DOHH2 (cell line): ENCODE results near the gene KRTAP22-1.

Source experiments
- EZH2phosphoT487 ChIP-seq: fragments of 200-600 bp; sonication (generic); IDR thresholded peaks from 2 replicates; pipeline ENCODE4 v1.6.1; 2017; ENCODE audit warnings: borderline replicate concordance, mild to moderate bottlenecking, antibody characterized with exemption, low read length, moderate library complexity, mixed read lengths
- TF ChIP-seq, protein P1 (sequence below): fragments of 200-600 bp; sonication (generic); IDR thresholded peaks from one replicate; pipeline ENCODE4 v1.5.1; 2014; ENCODE audit warnings: antibody characterized with exemption, mild to moderate bottlenecking, low read depth, low read length; ENCODE audit not compliant: poor library complexity, severe bottlenecking

DNA sequence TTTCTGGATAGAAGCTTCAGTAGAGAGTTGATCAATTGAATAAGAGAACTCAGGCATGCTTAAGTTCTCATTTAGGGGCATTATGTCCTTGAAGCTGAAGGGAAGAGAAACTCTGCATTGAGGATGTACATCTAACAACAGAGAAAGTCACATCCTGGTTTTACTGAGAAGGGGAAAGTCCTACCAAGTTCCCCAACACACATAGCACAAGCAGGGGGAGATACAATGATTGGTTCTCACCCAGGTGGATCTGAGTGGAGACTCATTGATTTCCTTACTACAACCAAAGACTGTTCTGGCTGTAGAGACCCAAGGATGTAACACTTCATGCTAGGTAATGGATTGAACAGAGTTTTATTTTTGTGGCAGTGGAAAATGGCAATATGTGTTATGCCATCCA, 14.3 kb downstream of the KRTAP22-1 start:
- TF ChIP-seq, protein P1, sequence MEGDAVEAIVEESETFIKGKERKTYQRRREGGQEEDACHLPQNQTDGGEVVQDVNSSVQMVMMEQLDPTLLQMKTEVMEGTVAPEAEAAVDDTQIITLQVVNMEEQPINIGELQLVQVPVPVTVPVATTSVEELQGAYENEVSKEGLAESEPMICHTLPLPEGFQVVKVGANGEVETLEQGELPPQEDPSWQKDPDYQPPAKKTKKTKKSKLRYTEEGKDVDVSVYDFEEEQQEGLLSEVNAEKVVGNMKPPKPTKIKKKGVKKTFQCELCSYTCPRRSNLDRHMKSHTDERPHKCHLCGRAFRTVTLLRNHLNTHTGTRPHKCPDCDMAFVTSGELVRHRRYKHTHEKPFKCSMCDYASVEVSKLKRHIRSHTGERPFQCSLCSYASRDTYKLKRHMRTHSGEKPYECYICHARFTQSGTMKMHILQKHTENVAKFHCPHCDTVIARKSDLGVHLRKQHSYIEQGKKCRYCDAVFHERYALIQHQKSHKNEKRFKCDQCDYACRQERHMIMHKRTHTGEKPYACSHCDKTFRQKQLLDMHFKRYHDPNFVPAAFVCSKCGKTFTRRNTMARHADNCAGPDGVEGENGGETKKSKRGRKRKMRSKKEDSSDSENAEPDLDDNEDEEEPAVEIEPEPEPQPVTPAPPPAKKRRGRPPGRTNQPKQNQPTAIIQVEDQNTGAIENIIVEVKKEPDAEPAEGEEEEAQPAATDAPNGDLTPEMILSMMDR: no peak
- no peak for TF ChIP-seq EZH2phosphoT487
